Keratinocyte (primary cell): ENCODE measurements around the gene PLPPR2.

Experiments
- CTCF ChIP-seq, 3 experiments: IDR thresholded peaks in 1 of 3; conservative IDR thresholded peaks in 1 of 3; optimal IDR thresholded peaks in 1 of 3; 2 replicates in 2 of 3; 3 replicates in 1 of 3; pipeline versions ENCODE3 to v1.5.1; 2011; ENCODE audit warnings: low read length in 3 of 3, mild to moderate bottlenecking in 3 of 3, moderate library complexity in 2 of 3, control low read depth in 1 of 3, inconsistent platforms in 1 of 3; ENCODE audit not compliant: insufficient read depth in 2 of 3; ENCODE audit errors: extremely low read depth in 1 of 3
- EZH2 ChIP-seq: IDR thresholded peaks from one replicate; pipeline ENCODE4 v1.6.1; 2012; ENCODE audit warnings: inconsistent platforms, mild to moderate bottlenecking, low read length, moderate library complexity

- TF ChIP-seq EZH2 (no peak), CTCF (optimal IDR thresholded peaks at IDR 0.05 in 1 of 3, IDR thresholded peaks at IDR 0.05 in 1 of 3, conservative IDR thresholded peaks at IDR 0.05 in 1 of 3; ENCODE audit: extremely low read depth in 1 of 3, insufficient read depth in 2 of 3, low read length in 3 of 3) (no peak)
Measured at GRCh38 chr19:11374433-11375142, 19.4 kb downstream of the PLPPR2 start, which contains the start of gene SWSAP1.
